ENCODE measurements around the gene APLN. TPM values are rescaled to one million over a fixed set of nuclear protein-coding genes. Genes with fewer than 3 reads are reported as not detected.

Gene APLN
- total RNA-seq, 1 donor from 2014 or later = 15.9 TPM

- intact Hi-C loops (cut with micrococcal nuclease) = no loop called here
- H3K9me3 ChIP-seq (replicated peaks) = peaks cover 6% of the 10 kb centered on the region
- no peaks in the 10 kb centered on the region for H3K36me3 ChIP-seq
- H3K27ac ChIP-seq (replicated peaks) = peak overlapping the region; percentile 38
- TF ChIP-seq CTCF (IDR thresholded peaks at IDR 0.05; ENCODE audit: borderline replicate concordance) = no peak
- H3K27me3 ChIP-seq (ENCODE audit: low read depth) = no peaks in the 10 kb centered on the region
- no peak overlapping the region for H3K4me3 ChIP-seq
- no peaks in the 10 kb centered on the region for H3K4me1 ChIP-seq
- DNase-seq = no peak
These were observed 8.4 kb upstream of the APLN start for GRCh38 chrX:129663171-129663570.

DNA sequence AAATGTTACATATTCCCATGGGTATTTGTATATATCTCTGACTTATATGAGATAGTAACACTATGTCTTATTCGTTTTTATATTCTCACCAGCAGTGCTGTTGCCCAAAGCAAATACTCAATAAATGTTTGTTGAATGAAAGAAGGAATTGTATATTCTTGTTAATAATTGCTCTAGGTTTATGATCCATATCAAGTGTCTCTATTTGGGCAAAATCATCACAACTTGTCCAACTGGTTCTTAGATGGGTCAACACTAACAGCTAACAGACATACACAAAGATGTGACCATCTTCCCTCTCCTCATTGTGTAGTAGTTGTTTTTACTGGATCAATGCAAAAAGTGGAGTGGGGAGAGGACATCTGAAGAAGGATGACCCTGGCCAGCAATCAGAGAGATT is 6.6 kb upstream of the APLN start:
- intact Hi-C loops (cut with micrococcal nuclease) = no loop called here
- no peak overlapping the region for H3K4me3 ChIP-seq
- TF ChIP-seq CTCF (IDR thresholded peaks at IDR 0.05; ENCODE audit: borderline replicate concordance) = no peak
- no peaks in the 10 kb centered on the region for H3K4me1 ChIP-seq
- H3K36me3 ChIP-seq = no peaks in the 10 kb centered on the region
- no peaks in the 10 kb centered on the region for H3K27me3 ChIP-seq (ENCODE audit: low read depth)
- no peaks in the 10 kb centered on the region for H3K9me3 ChIP-seq (replicated peaks)
- DNase-seq = no peak
- no peak overlapping the region for H3K27ac ChIP-seq (replicated peaks)

DNA sequence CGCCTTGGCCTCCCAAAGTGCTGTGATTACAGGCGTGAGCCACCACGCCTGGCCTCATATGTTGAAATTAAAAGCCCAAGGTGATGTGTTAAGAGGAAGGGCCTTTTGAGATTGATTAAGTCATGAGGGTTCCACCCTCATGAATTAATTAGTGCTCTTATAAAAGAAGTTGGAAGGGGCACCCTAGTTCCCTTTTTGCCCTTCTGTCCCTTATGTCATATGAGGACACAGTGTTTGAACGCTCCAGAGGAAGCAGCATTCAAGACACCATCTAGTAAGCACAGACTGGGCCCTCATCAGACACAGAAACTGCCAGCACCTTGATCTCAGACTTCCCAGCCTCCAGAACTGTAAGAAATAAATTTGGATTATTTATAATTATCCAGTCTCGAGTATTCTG is 5.1 kb upstream of the APLN start:
- Histone ChIP-seq H3K36me3 (no peaks in the 10 kb centered on the region), H3K27me3 (ENCODE audit: low read depth) (no peaks in the 10 kb centered on the region), H3K4me1 (peaks cover 6% of the 10 kb centered on the region), H3K27ac (replicated peaks) (no peak overlapping the region), H3K9me3 (replicated peaks) (no peaks in the 10 kb centered on the region), H3K4me3 (no peak overlapping the region)
- intact Hi-C loops (cut with micrococcal nuclease) = no loop called here
- no peak for TF ChIP-seq CTCF (IDR thresholded peaks at IDR 0.05; ENCODE audit: borderline replicate concordance)
- DNase-seq = no peak

DNA sequence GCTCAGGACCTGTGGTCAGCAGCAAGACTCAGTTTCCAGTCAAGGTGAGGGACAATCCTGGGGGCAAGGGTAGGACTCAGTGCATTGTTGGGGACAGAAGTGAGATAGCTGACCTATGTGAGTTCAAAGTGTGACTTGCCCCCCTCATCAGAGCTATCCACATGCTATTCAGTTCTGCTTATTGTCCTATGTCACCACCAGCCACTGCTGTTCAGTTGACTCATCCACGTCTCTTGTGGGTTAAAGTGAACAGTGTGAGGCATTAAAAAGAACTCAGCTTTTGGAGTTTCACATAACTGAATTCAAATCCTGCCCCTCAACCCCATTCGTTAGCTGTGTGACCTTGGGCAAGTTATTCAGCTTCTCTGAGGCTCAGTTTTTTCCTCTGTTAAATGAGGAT is 4.4 kb upstream of the APLN start:
- no peak for DNase-seq
- Histone ChIP-seq H3K4me1 (peaks cover 8% of the 10 kb centered on the region), H3K4me3 (no peak overlapping the region), H3K36me3 (no peaks in the 10 kb centered on the region), H3K9me3 (replicated peaks) (no peaks in the 10 kb centered on the region), H3K27me3 (ENCODE audit: low read depth) (no peaks in the 10 kb centered on the region), H3K27ac (replicated peaks) (no peak overlapping the region)
- intact Hi-C loops (cut with micrococcal nuclease) = no loop called here
- TF ChIP-seq CTCF (IDR thresholded peaks at IDR 0.05; ENCODE audit: borderline replicate concordance) = no peak

DNA sequence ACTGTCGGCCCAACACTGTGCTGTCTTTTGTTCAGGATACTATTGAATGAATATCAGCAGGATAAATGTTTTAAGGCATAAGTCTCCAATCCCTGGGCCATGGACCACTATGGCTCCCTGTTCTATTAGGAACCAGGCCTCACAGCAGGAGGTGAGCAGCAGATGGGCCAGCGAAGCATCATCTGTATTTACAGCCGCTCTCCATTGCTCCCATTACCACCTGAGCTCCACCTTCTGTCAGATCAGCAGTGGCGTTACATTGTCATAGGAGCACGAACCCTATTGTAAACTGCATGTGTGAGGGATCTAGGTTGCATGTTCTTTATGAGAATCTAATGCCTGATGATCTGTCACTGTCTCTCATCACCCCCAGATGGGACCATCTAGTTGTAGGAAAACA is 3.7 kb upstream of the APLN start:
- no peaks in the 10 kb centered on the region for H3K9me3 ChIP-seq (replicated peaks)
- no peaks in the 10 kb centered on the region for H3K36me3 ChIP-seq
- no peak for TF ChIP-seq CTCF (IDR thresholded peaks at IDR 0.05; ENCODE audit: borderline replicate concordance)
- intact Hi-C loops (cut with micrococcal nuclease) = no loop called here
- peaks cover 15% of the 10 kb centered on the region for H3K4me1 ChIP-seq
- no peaks in the 10 kb centered on the region for H3K27me3 ChIP-seq (ENCODE audit: low read depth)
- no peak overlapping the region for H3K4me3 ChIP-seq
- H3K27ac ChIP-seq (replicated peaks) = no peak overlapping the region
- no peak for DNase-seq
